ENCODE results near the gene PRKCZ. TPM values are rescaled to one million over a fixed set of nuclear protein-coding genes. Genes with fewer than 3 reads are reported as not detected.

Gene PRKCZ
- total RNA-seq, 2 experiments from 2014 or later: 8.0 to 10.0 TPM

DNA sequence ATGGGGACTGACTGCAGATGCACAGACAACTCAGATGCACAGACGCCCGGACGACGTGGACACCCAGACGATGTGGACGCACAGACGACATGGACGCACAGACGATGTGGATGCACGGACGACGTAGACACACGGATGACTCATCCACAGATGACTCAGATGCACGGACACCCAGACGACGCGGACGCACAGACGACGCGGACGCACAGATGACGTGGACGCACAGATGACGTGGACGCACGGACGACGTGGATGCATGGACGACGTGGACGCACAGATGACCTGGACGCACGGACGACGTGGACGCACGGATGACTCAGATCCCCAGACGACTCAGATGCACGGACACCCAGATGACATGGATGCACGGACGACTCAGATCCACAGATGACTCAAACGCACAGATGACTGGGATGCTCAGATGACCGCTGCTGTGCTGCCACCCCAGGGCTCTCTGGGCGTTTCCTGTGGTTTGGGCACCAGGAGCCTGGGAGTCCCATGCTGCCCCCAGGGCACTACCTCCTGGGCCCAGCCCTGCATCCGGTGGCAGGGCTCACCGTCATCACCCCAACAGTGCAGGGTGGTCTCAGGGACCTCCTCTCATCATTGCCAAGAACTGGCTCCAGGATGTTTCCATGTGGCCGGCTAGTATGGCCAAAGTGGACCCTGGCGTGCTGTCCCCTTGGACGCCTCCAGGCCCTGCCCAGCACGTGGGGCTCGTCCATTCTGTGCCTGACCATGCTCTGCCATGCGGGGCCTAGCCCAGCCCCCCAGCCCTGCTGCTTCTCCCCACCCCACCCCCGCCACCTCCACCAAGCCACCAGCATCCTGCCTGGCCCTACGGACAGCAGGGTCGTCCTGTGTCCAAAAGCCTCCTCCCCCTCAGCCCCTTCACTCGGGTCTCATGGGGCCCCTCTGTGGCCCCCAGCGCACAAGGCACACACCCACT lies 130.4 kb downstream of the PRKCZ start:
- POLR2A ChIA-PET: no interaction called here
- H3K4me2 ChIP-seq (ENCODE audit: low read length): no peak overlapping the region
- H3K9me3 ChIP-seq (ENCODE audit: low read length): no peaks in the 10 kb centered on the region

DNA sequence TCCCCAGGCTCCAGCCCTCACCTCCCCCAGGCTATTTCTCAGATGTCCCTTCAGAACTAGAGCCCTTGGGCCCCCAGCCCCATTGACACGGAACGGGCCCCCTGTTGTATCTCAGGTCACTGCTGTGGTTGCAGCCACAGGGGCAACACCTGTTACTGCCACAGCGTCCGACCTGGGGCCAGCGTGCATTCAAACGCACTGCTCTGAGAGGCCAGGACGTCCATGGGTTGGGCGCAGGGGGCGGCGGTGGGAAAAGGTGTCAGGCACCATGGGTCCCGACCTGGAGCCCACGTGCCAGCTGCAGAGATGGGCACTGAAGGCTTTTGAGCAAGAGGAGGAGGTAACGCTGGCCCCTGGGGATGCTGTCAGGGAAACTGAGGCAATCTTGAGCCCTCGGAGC lies 131.1 kb downstream of the PRKCZ start:
- H3K4me2 ChIP-seq (ENCODE audit: low read length): no peak overlapping the region
- H3K27ac ChIP-seq (ENCODE audit: low read depth, low read length, poor library complexity, severe bottlenecking): no peak overlapping the region
- H3K9me2 ChIP-seq (ENCODE audit: insufficient read depth, low read length): no peaks in the 10 kb centered on the region
- no peak overlapping the region for H2AFZ ChIP-seq (ENCODE audit: low read length)
- H4K20me1 ChIP-seq (ENCODE audit: insufficient read depth, low read length): no peaks in the 10 kb centered on the region
- POLR2A ChIA-PET: no interaction called here
- TF ChIP-seq, protein P1, sequence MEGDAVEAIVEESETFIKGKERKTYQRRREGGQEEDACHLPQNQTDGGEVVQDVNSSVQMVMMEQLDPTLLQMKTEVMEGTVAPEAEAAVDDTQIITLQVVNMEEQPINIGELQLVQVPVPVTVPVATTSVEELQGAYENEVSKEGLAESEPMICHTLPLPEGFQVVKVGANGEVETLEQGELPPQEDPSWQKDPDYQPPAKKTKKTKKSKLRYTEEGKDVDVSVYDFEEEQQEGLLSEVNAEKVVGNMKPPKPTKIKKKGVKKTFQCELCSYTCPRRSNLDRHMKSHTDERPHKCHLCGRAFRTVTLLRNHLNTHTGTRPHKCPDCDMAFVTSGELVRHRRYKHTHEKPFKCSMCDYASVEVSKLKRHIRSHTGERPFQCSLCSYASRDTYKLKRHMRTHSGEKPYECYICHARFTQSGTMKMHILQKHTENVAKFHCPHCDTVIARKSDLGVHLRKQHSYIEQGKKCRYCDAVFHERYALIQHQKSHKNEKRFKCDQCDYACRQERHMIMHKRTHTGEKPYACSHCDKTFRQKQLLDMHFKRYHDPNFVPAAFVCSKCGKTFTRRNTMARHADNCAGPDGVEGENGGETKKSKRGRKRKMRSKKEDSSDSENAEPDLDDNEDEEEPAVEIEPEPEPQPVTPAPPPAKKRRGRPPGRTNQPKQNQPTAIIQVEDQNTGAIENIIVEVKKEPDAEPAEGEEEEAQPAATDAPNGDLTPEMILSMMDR (conservative IDR thresholded peaks at IDR 0.05; ENCODE audit: low read length): no peak
- TF ChIP-seq EZH2phosphoT487 (IDR thresholded peaks at IDR 0.05; ENCODE audit: borderline replicate concordance, low read depth, low read length): no peak
- H3K36me3 ChIP-seq (ENCODE audit: insufficient read depth, low read length): no peaks in the 10 kb centered on the region
- intact Hi-C loops (cut with micrococcal nuclease; ENCODE audit: unreplicated experiment): no loop called here
- H3K79me2 ChIP-seq (ENCODE audit: insufficient read depth, low read depth, low read length): no peaks in the 10 kb centered on the region
- DNase-seq (ENCODE audit: low spot score): no peak
- no peak overlapping the region for H3K4me3 ChIP-seq (ENCODE audit: low read depth, low read length, poor library complexity, severe bottlenecking)
- CTCF ChIA-PET (ENCODE audit: unreplicated experiment): no interaction called here
- no peaks in the 10 kb centered on the region for H3K9me3 ChIP-seq (ENCODE audit: low read length)
- BruUV-seq (replicated peaks): no TSS peak
- no peaks in the 10 kb centered on the region for H3K4me1 ChIP-seq (ENCODE audit: insufficient read depth, low read length, poor library complexity, severe bottlenecking)

More for the DNA sequence above, 130.4 kb downstream of the PRKCZ start:
- H3K4me1 ChIP-seq (ENCODE audit: insufficient read depth, low read length, poor library complexity, severe bottlenecking): no peaks in the 10 kb centered on the region
- intact Hi-C loops (cut with micrococcal nuclease; ENCODE audit: unreplicated experiment): no loop called here
- CTCF ChIA-PET (ENCODE audit: unreplicated experiment): no interaction called here
- H4K20me1 ChIP-seq (ENCODE audit: insufficient read depth, low read length): no peaks in the 10 kb centered on the region
- no peak overlapping the region for H3K4me3 ChIP-seq (ENCODE audit: low read depth, low read length, poor library complexity, severe bottlenecking)
- H3K27ac ChIP-seq (ENCODE audit: low read depth, low read length, poor library complexity, severe bottlenecking): no peak overlapping the region
- no TSS peak for BruUV-seq (replicated peaks)
- H3K79me2 ChIP-seq (ENCODE audit: insufficient read depth, low read depth, low read length): no peaks in the 10 kb centered on the region
- no peaks in the 10 kb centered on the region for H3K36me3 ChIP-seq (ENCODE audit: insufficient read depth, low read length)
- DNase-seq (ENCODE audit: low spot score): no peak
- H2AFZ ChIP-seq (ENCODE audit: low read length): no peak overlapping the region
- TF ChIP-seq, protein P1 (conservative IDR thresholded peaks at IDR 0.05; ENCODE audit: low read length): no peak
- TF ChIP-seq EZH2phosphoT487 (IDR thresholded peaks at IDR 0.05; ENCODE audit: borderline replicate concordance, low read depth, low read length): no peak
- H3K9me2 ChIP-seq (ENCODE audit: insufficient read depth, low read length): no peaks in the 10 kb centered on the region

DNA sequence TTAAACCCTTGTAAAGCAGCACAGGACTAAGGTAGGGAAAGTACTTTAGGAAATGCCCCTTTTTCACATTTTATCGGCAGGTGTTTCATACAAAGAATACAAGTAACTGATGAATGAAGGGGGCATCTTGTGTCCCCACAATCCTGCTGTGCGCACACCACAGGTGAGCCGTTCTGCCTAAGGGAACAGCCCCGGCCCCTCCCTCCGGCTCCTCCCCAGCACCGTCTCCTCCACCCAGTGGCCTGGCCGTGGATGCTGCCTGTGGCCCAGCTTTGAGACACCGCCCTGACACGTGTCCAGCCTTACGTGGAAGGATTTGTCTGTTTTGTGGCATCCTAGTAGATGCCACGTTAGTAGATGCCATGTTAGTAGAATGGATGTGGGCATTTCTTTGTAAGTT lies 131.5 kb downstream of the PRKCZ start:
- Histone ChIP-seq H3K4me1 (ENCODE audit: insufficient read depth, low read length, poor library complexity, severe bottlenecking) (no peaks in the 10 kb centered on the region), H3K36me3 (ENCODE audit: insufficient read depth, low read length) (no peaks in the 10 kb centered on the region), H3K4me3 (ENCODE audit: low read depth, low read length, poor library complexity, severe bottlenecking) (no peak overlapping the region), H3K4me2 (ENCODE audit: low read length) (no peak overlapping the region), H3K9me3 (ENCODE audit: low read length) (no peaks in the 10 kb centered on the region), H3K79me2 (ENCODE audit: insufficient read depth, low read depth, low read length) (no peaks in the 10 kb centered on the region), H3K27ac (ENCODE audit: low read depth, low read length, poor library complexity, severe bottlenecking) (no peak overlapping the region), H2AFZ (ENCODE audit: low read length) (no peak overlapping the region), H4K20me1 (ENCODE audit: insufficient read depth, low read length) (no peaks in the 10 kb centered on the region), H3K9me2 (ENCODE audit: insufficient read depth, low read length) (no peaks in the 10 kb centered on the region)
- intact Hi-C loops (cut with micrococcal nuclease; ENCODE audit: unreplicated experiment): no loop called here
- ChIA-PET POLR2A (no interaction called here), CTCF (ENCODE audit: unreplicated experiment) (no interaction called here)
- no peak for TF ChIP-seq EZH2phosphoT487 (IDR thresholded peaks at IDR 0.05; ENCODE audit: borderline replicate concordance, low read depth, low read length)
- TF ChIP-seq, protein P1 (conservative IDR thresholded peaks at IDR 0.05; ENCODE audit: low read length): no peak
- no peak for DNase-seq (ENCODE audit: low spot score)
- no TSS peak for BruUV-seq (replicated peaks)
